Measurements from ENCODE around the gene SLC1A3. TPM values are rescaled to one million over a fixed set of nuclear protein-coding genes. Genes with fewer than 3 reads are reported as not detected.

Gene SLC1A3
- total and polyA plus RNA-seq, 4 donors, result 3.4 to 47.6 (median 28.2) TPM

DNA sequence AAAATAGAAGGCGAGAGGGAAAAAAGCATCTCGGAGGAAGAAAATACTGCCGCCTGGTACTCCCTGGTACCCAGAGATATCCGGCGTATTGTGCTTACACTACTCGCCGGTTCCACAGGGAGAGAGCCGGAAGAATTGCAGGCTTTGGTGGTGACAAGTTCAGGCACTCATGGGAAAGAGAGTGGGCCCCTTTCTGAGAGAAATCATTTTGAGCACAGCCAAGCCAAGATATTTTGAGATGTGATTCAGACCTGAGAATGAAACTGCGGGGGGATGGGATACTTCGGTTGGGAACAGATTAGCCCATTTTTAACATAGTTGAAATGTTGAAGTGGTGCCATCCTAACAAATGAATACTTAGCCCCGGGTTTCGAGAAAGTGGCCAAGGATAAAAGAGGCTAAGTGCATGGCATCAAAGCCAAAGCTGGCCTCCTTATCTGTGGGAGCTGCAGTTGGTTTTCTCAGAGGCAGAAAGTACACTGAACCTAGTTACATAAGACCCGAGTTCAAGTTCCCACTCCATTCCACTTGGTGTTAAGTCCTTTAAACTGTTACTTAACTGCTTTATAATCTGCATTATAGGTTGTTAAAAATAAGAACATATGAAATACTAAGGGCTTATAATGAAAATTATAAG is 62.7 kb downstream of the SLC1A3 start:
- Histone ChIP-seq H3K36me3 (ENCODE audit: control insufficient read depth in 4 of 4, insufficient read depth in 4 of 4, low read length in 4 of 4) (peaks cover 0 to 15% (median 1%) of the 10 kb centered on the region in 4 donors), H3K9me3 (ENCODE audit: control insufficient read depth in 4 of 4, insufficient read depth in 3 of 4, low read length in 3 of 4) (no peaks in the 10 kb centered on the region), H3K4me1 (ENCODE audit: control insufficient read depth in 5 of 5, insufficient read depth in 5 of 5, low read length in 5 of 5) (peaks cover 0 to 10% (median 3%) of the 10 kb centered on the region in 5 donors), H3K9ac (ENCODE audit: insufficient read depth in 1 of 2, low read length in 2 of 2) (no peak overlapping the region), H3K27me3 (ENCODE audit: control insufficient read depth in 3 of 3, insufficient read depth in 3 of 3, low read length in 2 of 3) (no peaks in the 10 kb centered on the region), H3K27ac (ENCODE audit: low read depth in 1 of 2, low read length in 1 of 2) (peak overlapping the region in 1 of 2 donors; percentile 76), H3K4me3 (no peak overlapping the region)
- no peak for TF ChIP-seq CTCF (IDR thresholded peaks at IDR 0.05; ENCODE audit: control extremely low read depth, extremely low read depth)
- DNase-seq (no peak), ATAC-seq (ENCODE audit: insufficient read depth, low FRiP score) (no peak)
- WGBS, 2 donors, result 90 to 97% methylated on average over 13 of the region's 13 CpGs

DNA sequence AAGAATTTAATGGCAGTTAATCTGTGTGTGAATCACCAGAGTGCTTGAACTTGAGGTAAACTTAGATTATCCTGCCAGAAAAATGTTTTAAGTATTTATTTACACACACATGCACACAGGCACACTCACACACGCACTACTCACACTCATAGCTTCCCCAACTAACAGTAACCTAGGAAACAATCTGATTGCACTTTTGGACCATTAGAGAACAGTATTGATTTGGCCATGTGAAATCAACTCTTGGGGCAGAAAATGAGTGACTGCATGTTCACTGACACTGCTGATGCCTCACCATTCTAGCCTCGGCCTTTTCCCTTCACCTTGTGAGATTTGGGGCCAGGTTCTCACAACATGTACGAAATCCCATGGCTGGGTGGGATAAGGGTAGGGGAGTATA is 64.1 kb downstream of the SLC1A3 start:
- 88 to 89% methylated on average over 3 of the region's 3 CpGs for WGBS, 2 donors

DNA sequence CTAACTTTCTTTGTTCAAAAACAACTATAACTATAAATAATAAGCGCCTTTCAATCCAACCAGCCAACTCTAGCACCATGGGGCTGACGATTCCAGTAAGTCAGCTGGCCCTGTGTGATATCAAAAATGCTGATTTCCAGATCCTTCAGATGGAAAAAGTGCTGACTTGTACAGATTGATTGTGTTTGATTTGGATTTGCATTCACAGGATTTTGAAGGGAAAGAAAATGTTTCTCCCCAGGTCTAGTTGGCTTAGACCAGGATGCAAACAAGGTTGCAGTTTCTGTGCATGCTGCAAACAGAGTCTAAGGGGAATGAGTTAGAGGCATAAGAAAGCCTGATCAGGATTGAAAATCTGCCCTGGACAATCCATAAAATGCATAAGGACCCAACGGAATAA is 68.9 kb downstream of the SLC1A3 start:
- 83 to 91% methylated on average over 3 of the region's 3 CpGs for WGBS, 2 donors

More for the DNA sequence above, 64.1 kb downstream of the SLC1A3 start:
- peaks cover 0 to 15% (median 1%) of the 10 kb centered on the region in 4 donors for H3K36me3 ChIP-seq (ENCODE audit: control insufficient read depth in 4 of 4, insufficient read depth in 4 of 4, low read length in 4 of 4)
- ATAC-seq (ENCODE audit: insufficient read depth, low FRiP score) (no peak), DNase-seq (no peak)
- H3K4me3 ChIP-seq, result no peak overlapping the region
- H3K4me1 ChIP-seq (ENCODE audit: control insufficient read depth in 5 of 5, insufficient read depth in 5 of 5, low read length in 5 of 5), result peaks cover 0 to 13% (median 3%) of the 10 kb centered on the region in 5 donors
- H3K27ac ChIP-seq (ENCODE audit: low read depth in 1 of 2, low read length in 1 of 2), result no peak overlapping the region
- no peak overlapping the region for H3K9ac ChIP-seq (ENCODE audit: insufficient read depth in 1 of 2, low read length in 2 of 2)
- no peaks in the 10 kb centered on the region for H3K9me3 ChIP-seq (ENCODE audit: control insufficient read depth in 4 of 4, insufficient read depth in 3 of 4, low read length in 3 of 4)
- no peaks in the 10 kb centered on the region for H3K27me3 ChIP-seq (ENCODE audit: control insufficient read depth in 3 of 3, insufficient read depth in 3 of 3, low read length in 2 of 3)
- no peak for TF ChIP-seq CTCF (IDR thresholded peaks at IDR 0.05; ENCODE audit: control extremely low read depth, extremely low read depth)

More for the DNA sequence above, 68.9 kb downstream of the SLC1A3 start:
- H3K36me3 ChIP-seq (ENCODE audit: control insufficient read depth in 4 of 4, insufficient read depth in 4 of 4, low read length in 4 of 4), result peaks cover 0 to 18% (median 9%) of the 10 kb centered on the region in 4 donors
- no peak for TF ChIP-seq CTCF (IDR thresholded peaks at IDR 0.05; ENCODE audit: control extremely low read depth, extremely low read depth)
- no peak overlapping the region for H3K27ac ChIP-seq (ENCODE audit: low read depth in 1 of 2, low read length in 1 of 2)
- DNase-seq (no peak), ATAC-seq (ENCODE audit: insufficient read depth, low FRiP score) (no peak)
- H3K27me3 ChIP-seq (ENCODE audit: control insufficient read depth in 3 of 3, insufficient read depth in 3 of 3, low read length in 2 of 3), result no peaks in the 10 kb centered on the region
- no peaks in the 10 kb centered on the region for H3K9me3 ChIP-seq (ENCODE audit: control insufficient read depth in 4 of 4, insufficient read depth in 3 of 4, low read length in 3 of 4)
- peaks cover 0 to 11% (median 0%) of the 10 kb centered on the region in 5 donors for H3K4me1 ChIP-seq (ENCODE audit: control insufficient read depth in 5 of 5, insufficient read depth in 5 of 5, low read length in 5 of 5)
- H3K9ac ChIP-seq (ENCODE audit: insufficient read depth in 1 of 2, low read length in 2 of 2), result no peak overlapping the region
- H3K4me3 ChIP-seq, result no peak overlapping the region
